NCI-H2227 treated with DMSO at 0.1 percent for 48 hours (cell line): ENCODE measurements around the gene VAMP7.
"Not testable (repeated sequence)": the region's sequence is repeated elsewhere in the genome, so short reads cannot be mapped to it uniquely, and the experiment has no call there.

Source experiments
- DNase-seq: peaks from one replicate; lab custom pipeline; 2025; lab: John Stamatoyannopoulos, UW

Gene VAMP7, protein sequence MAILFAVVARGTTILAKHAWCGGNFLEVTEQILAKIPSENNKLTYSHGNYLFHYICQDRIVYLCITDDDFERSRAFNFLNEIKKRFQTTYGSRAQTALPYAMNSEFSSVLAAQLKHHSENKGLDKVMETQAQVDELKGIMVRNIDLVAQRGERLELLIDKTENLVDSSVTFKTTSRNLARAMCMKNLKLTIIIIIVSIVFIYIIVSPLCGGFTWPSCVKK

GRCh38 chrX:155881158-155881993, at the start of gene VAMP7:
Gene VAMP7 (plus strand): TSS chrX:155881345. CDS start chrX:155889467, 8,122 bp downstream.
- DNase-seq: peak; percentile 67

DNA sequence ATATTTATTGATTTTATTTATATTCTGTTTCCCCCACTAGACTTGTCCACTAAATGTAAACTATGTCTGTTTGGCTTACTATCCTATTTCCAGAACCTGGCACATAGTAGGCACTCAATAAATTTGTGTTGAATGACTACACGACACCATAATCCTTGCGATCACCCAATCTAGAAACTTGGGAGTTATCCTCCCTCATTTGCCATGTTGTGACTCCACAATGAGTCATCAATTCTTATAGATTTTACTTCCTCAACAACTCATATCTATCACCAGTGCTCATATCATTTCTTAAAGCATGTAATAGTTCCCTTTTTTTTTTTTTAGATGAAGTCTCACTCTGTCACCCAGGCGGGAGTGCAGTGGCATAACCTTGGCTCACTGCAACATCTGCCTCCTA, 39.9 kb upstream of the VAMP7 start:
- no peak for DNase-seq

DNA sequence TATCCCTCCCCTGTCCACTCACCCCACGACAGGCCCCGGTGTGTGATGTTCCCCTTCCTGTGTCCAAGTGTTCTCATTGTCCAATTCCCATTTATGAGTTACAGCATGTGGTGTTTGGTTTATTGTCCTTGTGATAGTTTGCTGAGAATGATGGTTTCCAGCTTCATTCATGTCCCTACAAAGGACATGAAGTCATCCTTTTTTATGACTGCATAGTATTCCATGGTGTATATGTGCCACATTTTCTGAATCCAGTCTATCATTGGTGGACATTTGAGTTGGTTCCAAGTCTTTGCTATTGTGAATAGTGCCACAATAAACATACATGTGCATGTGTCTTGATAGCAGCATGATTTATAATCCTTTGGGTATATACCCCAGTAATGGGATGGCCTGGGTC, 29.4 kb upstream of the VAMP7 start:
- DNase-seq: not testable (repeated sequence)

GRCh38 chrX:155857561-155857960, 23.6 kb upstream of the VAMP7 start:
- no peak for DNase-seq

DNA sequence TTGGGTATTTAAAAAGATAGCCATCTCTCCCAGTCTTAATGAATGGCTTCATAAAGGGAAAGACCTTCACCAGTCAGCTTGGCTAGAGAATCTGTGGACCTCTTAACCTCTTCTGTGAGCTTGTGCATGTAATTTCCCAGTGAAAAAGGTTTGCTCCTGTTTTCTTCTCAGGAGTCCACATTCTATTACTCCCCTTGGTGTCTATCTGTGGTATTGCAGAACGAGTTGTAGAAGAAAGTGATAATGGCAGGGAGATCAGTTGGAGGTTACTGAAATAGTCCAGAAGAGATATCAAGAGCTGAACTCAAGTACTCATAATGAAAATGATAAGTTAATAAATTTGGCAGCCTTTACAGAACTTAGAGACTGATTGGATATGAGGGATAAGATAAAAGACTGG, 16.5 kb upstream of the VAMP7 start:
- no peak for DNase-seq

DNA sequence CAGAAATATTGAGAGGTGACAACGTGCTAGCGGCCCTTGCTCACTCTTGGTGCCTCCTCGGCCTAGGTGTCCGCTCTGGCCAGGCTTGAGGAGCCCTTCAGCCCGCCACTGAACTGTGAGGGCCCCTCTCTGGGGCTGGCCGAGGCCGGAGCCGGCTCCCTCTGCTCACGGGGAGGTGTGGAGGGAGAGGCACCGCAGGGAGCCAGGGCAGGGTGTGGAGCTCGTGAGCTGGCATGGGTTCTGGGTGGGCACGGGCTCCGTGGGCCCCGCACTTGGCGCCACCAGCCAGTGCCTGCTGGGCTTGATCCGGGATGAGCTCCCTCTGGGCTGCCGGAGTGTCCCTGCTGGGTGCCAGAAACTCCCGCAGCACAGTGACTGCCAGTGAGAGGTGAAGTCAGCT, 16.0 kb upstream of the VAMP7 start:
- DNase-seq: no peak

DNA sequence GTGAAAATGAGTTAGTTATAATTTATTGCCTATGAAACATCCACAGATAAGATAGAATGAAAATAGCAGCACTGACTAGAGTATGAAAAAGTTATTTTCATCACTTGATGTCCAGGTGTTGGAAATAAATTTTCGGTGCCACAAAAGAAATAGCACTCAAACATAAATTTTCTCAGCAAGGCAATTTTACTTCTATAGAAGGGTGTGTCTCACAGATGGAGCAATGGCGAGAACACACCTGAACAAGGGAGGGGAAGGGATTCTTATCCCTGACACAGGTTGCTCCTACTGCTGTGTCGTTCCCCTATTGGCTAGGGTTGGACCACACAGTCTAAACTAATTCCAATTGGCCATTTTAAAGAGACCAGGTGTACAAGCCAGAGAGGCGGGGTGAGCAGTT, 13.3 kb upstream of the VAMP7 start:
- DNase-seq: no peak

DNA sequence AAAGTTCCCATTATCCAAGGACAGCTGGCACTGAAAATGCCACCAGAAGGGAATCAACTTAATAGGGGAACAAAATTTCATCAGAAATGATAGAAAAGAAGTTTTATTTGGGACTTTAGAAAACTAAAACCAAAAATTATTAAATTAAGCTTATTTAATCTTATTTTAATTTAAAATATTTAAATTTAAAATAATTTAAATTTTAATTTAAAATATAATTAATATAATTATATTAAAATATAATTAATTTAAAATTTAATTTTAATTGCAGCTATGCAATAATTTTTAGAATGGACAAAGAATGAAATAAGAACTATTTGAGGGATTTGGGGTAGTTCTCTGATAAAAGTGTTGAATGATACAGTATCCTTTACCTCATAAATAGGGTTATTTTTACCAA, 10.2 kb upstream of the VAMP7 start:
- DNase-seq: no peak

GRCh38 chrX:155871934-155872333, 9.2 kb upstream of the VAMP7 start:
- DNase-seq: peak; percentile 72

DNA sequence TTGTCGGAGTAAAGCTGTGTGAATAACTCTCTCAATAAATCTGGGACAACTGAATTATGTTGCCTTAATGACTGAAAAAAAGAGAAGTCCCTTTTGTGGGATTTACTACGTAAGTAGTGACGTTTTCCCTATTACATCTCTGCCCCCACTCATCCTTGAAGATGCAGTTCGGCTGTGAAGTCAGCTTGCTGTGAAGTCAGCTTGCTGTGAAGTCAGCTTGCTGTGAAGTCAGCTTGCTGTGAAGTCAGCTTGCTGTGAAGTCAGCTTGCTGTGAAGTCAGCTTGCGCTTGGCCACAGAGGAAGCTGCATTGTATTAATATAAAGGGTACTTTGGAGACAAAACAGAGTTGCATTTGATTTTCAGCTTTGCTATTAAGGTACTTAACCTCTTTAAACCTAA, 8.0 kb upstream of the VAMP7 start:
- no peak for DNase-seq

DNA sequence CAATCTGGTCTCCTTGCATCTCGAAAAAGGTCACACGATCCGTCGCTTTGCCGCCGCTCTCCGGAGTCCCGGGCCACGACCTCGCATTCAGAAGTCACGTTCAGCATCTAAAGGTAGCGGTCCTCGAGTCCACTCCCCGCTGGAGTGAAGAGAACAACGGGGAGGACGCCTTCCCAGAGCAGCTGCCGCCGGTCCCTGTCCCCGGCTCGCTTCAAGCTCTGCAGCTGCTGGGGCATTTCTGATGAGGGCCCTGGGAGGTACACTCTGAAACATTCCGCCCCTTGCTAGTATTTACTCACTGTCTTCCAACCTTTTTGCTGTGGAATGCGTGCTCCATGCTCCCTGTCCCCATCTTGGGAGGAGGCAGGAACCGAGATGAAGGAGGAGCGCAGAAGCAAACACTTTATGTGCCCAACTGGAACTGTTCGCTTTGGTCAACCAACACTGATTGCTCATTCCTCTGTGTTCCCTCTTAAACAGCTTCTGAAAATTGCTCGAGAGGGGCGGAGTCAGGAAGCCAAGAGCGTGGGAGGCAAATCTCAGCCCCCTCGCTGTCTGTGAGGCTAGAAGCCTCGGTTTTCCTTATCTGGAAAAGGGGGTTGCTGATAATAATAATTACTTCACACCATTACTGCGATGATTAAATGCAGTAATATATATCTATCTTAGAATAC, 6.4 kb upstream of the VAMP7 start:
- peak; percentile 41 for DNase-seq

DNA sequence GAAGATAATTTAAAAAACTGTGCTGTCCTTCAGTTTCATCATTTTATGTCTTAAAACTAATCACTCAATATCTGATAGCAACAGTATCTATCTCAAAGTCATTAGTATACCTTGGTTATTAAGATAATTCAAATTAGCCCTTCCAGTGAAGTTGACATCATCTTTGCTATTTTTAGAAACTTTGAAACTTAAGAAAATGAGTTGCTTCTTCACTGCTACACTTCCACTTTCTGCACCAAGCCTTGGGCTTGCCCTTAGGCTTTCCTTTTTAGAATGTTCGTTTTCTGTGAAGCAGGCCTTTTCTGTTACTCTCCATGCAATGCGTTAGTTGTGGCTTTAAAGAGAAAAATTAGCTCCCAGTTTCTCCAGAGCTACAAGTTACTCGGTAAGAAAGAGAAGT, 4.4 kb upstream of the VAMP7 start:
- DNase-seq: no peak

DNA sequence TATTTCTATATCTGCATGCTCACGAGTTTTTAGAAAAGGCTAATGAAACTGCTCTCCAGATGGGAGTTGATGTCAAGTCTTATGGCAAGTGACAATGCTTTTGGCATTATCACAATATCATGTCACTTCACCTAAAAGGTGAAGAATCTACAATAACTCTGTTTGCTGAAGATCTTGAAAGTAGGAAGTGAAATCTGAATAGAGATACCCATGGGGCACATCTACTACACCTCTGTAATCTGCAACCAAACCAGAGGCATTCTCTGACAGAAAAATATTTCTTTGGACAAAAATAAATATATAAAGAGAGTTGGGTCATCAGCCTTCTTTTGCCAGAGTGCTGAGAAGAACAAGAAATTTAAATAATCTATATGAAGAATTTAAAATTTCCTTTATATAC, 3.9 kb upstream of the VAMP7 start:
- no peak for DNase-seq

DNA sequence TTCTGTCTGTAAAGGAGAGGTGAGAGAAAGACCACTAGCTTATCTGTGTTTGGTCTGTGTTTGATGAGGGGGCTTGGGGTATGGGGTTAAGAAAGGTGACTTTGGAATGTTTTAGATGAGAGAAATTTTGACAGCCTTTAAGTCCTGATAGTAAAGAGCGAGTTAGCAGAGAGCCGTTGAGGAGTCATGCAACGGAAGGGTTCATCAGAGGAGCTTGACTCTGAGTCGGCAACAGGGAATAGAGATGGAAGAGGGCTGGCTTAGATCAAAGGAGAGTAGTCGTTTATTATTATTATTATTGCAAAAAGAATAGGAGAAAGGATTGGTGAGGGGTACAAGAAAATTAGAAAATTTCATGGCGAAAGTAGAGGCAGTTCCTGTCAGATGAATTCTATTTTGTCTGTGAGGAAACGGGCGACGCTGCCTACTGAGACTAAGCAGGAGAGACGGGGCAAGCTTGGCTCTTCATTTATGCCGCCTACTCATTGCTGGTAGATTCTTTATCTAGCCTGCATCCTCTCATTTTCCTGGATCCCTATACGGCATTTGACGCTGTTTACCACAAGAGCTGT, 473 bp upstream of the VAMP7 start:
- peak; percentile 10 for DNase-seq

DNA sequence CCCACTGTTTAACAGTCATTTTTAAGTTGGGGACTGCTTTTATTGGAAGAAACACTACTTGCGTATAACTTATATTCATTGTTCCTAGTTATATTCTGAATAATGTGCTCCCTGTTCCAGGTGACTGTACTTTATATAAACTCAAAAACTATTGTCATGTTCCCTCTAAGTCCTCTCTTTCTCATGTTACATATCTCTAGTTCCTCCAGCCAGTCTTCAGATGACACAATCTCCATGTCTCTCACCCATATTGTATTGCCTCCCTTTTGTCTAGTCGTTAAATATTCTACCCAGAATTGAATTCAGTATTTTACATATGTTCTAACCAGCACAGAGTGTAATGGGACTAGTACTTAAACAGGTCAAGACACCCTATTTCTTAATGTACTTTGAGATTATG, 5.3 kb downstream of the VAMP7 start:
- DNase-seq: no peak

- no peak for DNase-seq
Measured at GRCh38 chrX:155888139-155888538, 7.0 kb downstream of the VAMP7 start.

- DNase-seq: no peak
Measured at GRCh38 chrX:155889328-155889727, 8.2 kb downstream of the VAMP7 start.

- DNase-seq: no peak
Measured at GRCh38 chrX:155891446-155892210, 10.5 kb downstream of the VAMP7 start.

DNA sequence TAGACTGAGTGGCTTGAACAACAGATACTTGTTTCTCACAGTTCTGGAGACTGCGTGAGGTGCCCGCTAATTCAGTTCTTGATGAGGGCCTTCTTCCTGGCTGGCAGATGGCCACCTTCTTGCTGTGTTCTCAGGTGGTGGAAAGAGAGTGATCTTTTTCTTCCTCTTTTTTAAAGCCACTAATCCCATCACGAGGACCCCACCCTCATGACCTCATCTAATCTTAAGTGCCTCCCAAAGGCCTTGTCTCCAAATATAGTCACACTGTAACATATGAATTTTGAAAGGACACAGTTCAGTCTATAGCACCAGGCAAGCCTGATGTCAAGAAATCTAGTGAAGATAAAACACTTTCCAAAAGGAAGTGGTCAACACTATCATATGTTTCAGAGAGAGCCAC, 12.4 kb downstream of the VAMP7 start:
- no peak for DNase-seq

- no peak for DNase-seq
Measured at GRCh38 chrX:155896512-155896911, 15.4 kb downstream of the VAMP7 start.

DNA sequence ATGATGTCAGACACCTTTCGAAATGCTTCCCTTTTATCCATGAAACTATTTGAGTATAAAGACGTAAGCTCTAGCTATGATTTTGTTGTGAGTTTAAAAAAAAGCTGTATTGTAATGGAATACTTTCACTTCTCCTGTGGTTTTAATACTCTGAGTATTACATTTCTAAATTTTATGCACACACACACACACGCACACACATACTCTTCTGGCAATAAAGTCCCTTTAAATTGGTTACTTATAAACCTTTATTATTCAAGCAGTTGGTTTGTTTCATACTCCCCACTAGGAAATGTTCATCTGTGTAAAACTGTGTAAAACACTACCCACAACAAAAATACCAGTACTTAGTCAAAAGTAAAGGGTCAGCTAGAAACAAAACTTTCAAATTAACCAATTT, 18.2 kb downstream of the VAMP7 start:
- DNase-seq: no peak

DNA sequence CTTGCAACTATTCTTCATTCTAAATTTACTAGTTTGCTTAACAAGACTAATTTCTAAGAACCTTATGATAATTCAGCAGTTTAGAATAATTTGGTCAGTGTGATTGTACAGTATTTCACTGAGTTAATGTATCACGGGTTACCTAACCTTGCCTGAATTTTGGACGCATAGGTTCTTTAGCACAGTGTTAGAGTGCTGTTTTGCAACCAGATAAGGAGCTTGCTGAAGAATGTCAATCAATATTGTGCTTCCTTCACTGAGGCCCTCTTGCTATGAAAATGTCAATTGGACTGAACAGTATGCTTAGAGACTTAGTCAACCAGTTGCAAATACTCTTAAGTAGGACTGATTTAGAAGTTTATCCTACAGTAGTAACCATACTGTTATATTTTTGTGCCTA, 19.6 kb downstream of the VAMP7 start:
- no peak for DNase-seq
